Stimulated activated CD8-positive, alpha-beta memory T cell treated with anti-CD3 and anti-CD28 coated beads, Interleukin-15, amount 100 ng/mL, for 48 hours (primary cell): Measurements from ENCODE around the gene LSM2.
A peak's percentile ranks its signal among the peaks of the same experiment; 100 is the strongest.
"Not testable (repeated sequence)": the region's sequence is repeated elsewhere in the genome, so short reads cannot be mapped to it uniquely, and the experiment has no call there.

ENCODE experiments used
- DNase-seq, 2 donors: peaks; one replicate each; pipeline ENCODE4 v3.0.0-alpha.2; 2020; ENCODE audit warnings: low read depth in 2 of 2

Gene LSM2

DNA sequence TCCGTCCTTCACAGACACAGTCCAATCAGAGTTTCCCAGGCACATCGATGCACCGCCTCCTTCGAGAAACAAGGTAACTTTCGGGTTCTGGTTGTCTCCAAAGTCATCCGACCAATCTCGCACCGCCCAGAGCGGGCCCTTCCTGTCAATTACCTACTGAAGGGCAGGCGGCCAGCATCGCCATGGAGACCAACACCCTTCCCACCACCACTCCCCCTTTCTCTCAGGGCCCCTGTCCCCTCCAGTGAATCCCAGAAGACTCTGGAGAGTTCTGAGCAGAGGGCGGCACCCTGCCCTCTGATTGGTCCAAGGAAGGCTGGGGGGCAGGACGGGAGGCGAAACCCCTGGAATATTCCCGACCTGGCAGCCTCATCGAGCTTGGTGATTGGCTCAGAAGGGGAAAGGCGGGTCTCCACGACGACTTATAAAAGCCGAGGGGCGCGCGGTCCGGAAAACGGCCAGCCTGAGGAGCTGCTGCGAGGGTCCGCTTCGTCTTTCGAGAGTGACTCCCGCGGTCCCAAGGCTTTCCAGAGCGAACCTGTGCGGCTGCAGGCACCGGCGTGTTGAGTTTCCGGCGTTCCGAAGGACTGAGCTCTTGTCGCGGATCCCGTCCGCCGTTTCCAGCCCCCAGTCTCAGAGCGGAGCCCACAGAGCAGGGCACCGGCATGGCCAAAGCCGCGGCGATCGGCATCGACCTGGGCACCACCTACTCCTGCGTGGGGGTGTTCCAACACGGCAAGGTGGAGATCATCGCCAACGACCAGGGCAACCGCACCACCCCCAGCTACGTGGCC lies 20.7 kb upstream of the LSM2 start, which contains the start of gene HSPA1B:
Gene HSPA1B (plus strand): TSS at position 453 of the 794 bp plus-strand sequence. CDS start 213 bp downstream, at position 666.
- DNase-seq, result peak; percentile 92 to 93

DNA sequence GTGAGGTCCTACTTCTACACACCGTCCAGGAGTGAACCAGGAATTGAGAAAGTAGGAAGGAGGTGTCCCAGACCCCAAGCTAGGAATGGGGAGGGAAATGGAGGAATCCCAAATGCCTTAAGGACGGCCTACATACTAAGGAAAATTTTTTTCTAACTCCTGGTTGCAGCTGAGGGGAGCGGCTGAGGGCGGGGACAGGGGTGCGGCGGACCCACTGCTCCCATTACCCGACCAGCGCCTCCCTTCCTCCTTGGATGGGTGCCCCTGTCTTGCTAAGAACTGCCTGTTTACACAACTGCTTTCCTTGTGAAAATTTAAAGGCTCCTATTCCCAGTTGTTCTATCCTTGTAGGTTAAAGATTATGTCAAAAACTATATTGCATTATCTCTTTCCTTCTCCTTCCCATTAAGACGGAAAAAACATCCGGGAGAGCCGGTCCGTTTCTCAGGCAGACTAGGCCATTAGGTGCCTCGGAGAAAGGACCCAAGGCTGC lies 20.1 kb upstream of the LSM2 start:
- no peak for DNase-seq

DNA sequence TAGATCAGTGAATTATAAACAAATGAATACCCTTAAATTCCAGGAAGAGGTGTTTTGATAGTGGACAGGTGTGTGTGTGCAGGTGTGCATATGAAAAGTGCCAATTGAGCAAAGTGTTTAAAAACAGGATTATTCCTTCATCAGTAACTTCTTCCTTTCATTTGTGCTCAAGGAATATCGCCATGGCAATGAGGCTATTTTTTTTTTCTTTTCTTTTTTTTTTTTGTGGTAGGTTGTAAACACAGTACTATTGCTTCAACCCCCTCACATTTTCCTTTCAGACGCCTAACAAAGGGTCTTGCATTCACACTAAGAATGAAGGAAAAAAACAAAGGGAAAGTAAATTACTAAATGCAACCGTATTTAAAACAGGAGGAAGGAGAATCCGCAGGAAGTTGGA lies 18.8 kb upstream of the LSM2 start:
- DNase-seq, result no peak

DNA sequence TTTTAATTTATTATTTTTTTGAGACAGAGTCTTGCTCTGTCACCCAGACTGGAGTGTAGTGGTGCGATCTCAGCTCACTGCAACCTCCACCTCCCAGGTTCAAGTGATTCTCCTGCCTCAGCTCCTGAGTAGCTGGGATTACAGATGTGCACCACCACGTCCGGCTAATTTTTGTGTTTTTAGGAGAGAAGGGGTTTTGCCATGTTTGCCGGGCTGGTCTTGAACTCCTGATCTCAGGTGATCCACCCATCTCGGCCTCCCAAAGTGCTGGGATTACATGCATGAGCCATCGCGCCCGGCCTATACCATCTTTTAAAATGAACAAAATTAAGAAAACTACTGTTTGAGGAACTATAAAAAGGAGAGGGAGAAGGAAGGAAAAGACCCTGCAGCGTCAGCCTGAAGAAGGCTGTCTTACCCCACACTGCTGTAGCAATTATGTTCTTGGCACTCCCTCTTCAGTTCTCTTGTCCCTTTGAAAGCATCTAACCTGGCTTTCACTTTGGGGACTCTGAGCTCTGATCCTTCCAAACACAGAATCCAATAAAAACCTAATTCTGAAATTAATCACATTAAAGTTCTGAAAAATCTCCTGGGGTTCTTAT lies 16.9 kb upstream of the LSM2 start:
- not testable (repeated sequence) for DNase-seq

DNA sequence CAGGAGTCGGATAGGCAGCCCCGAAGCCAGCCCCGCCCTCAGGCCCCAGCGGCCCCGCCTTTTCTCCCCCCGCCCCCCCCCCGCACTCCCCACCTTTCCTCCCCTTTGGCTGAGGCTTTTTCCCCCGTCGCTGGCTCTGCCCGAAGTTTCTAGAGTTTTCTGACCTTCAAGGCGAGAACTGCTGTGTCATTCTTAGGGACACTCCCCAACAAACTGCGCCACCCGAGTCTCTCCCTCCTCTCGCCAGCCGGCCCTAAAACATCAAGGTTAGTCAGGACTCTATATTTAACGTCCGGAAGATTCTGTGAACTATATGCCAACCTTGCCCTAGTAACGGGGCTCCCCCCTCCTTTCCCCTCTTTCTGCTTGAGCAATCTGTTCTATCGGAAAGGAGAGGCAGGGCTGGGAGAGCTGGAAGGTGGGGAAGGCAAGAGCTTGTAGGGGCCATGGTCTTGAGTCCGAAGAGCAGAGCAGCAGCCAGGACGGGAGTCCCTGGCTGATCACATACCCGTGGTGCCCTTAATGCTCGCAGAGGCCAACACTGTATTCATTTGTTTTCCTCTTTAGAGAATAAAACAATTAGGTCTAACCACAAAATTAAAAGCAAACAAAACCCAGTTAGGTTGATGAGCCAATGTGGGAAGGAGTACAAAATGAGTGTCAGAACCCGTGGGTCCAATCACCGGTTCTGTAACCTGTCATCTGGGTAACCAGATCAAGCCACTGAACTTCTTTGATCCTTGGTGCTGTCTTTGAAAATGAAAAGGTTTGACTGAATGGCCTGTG lies 15.5 kb upstream of the LSM2 start:
- peak; percentile 40 to 46 for DNase-seq

DNA sequence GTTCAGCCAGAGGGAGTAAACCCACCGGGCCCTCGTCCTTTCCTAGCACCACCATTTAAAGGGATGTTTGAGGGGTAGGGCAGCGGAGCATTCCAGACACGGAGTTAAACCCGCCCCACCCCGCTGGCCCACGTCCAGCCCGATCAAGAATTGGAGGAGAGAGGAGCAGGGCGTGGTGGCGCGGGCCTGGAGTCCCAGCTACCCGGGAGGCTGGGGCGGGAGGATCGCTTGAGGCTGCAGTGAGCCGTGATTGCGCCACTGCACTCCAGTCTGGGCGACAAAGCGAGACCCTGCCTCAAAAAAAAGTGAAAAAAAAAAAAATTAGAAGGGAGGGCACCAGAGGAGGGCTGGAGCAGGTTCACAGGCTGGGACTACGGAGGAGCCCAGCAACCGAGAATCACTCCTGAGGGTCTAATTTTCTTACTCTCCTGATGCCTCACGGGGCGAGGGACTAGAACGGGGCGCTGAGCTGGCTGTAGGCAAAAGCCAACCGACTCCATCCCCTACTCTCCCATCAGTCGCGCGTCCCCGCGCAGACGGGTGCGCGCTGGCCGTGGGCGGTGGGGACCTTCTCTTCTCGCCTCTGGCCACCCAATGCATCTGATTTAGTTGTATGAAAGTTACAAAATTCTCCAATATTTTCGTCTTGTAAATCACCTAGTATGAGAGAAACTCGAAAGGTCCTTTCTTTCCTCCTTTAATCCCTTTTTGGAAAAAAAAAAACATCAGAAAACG lies 14.7 kb upstream of the LSM2 start:
- DNase-seq, result peak; percentile 61 to 64

DNA sequence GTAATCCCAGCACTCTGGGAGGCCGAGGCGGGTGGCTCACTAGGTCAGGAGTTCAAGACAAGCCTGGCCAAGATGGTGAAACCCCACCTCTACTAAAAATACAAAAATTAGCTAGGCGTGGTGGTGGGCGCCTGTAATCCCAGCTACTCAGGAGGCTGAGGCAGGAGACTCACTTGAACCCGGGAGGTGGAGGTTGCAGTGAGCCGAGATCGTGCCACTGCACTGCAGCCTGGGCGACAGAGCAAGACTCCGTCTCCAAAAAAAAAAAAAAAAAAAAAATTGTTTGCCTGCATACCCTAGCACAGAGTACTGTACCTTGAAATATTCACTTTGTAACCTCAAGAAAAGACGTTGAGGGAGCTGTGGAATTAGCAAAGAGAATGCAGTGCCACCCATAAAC lies 13.6 kb upstream of the LSM2 start:
- DNase-seq, result not testable (repeated sequence)

DNA sequence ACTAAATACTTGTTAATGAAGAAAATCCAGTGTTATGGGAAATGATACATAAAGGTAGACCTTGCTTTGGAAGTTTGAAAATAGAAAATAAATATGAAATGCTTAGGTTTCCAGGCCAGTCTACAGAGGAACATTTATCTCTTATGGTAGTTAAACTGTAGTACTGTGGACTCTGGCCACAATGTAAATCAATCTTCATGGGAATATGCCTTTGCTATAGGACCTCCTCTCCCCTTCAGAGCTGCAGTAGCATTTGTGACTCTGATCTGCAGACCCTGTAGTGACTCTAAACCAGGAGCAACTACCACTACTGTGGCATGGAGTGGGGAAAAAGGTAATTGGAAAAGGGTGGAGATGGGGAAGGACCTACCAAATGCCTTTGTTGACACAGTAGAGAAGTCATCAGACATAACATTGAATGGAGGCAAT lies 13.1 kb upstream of the LSM2 start:
- DNase-seq, result no peak

DNA sequence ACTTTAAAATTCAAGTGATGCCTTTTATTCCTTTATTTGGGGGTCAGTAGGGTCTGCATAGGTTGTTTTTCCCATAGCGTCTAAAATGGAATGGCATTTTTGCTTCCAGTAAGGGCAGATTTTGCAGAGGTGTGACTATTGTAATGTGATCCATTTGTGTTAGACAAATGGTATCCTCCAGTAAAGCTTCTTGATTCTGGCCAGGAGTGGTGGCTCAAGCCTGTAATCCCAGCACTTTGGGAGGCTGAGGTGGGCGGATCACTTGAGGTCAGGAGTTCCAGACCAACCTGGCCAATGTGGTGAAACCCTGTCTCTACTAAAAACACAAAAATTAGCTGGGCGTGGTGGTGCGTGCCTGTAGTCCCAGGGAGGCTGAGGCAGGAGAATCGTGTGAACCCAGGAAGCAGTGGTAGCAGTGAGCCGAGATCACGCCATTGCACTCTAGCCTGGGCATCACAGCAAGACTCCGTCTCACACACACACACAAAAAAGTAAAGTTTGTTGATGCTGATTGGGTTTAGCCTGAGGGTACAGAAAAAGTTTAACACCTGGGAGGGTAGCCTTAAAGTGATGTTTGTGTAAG lies 11.3 kb upstream of the LSM2 start:
- DNase-seq, result not testable (repeated sequence)

DNA sequence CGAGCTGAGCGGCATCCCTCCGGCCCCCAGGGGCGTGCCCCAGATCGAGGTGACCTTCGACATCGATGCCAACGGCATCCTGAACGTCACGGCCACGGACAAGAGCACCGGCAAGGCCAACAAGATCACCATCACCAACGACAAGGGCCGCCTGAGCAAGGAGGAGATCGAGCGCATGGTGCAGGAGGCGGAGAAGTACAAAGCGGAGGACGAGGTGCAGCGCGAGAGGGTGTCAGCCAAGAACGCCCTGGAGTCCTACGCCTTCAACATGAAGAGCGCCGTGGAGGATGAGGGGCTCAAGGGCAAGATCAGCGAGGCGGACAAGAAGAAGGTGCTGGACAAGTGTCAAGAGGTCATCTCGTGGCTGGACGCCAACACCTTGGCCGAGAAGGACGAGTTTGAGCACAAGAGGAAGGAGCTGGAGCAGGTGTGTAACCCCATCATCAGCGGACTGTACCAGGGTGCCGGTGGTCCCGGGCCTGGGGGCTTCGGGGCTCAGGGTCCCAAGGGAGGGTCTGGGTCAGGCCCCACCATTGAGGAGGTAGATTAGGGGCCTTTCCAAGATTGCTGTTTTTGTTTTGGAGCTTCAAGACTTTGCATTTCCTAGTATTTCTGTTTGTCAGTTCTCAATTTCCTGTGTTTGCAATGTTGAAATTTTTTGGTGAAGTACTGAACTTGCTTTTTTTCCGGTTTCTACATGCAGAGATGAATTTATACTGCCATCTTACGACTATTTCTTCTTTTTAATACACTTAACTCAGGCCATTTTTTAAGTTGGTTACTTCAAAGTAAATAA lies 10.6 kb upstream of the LSM2 start:
- not testable (repeated sequence) for DNase-seq

DNA sequence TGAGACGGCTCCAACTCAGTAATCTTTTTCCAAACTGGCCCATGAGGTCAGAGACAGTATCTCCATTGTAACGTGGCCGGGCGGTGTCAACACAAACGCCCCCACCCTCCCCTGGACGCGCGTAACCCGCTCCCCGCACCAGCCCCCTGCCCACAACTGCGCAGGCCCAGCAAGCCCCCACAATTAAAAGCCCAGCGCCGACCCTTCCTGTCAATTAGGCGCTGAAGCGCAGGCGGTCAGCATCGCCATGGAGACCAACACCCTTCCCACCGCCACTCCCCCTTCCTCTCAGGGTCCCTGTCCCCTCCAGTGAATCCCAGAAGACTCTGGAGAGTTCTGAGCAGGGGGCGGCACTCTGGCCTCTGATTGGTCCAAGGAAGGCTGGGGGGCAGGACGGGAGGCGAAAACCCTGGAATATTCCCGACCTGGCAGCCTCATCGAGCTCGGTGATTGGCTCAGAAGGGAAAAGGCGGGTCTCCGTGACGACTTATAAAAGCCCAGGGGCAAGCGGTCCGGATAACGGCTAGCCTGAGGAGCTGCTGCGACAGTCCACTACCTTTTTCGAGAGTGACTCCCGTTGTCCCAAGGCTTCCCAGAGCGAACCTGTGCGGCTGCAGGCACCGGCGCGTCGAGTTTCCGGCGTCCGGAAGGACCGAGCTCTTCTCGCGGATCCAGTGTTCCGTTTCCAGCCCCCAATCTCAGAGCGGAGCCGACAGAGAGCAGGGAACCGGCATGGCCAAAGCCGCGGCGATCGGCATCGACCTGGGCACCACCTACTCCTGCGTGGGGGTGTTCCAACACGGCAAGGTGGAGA lies 8.5 kb upstream of the LSM2 start, which contains the start of the genes HSPA1A and HSPA1L:
Gene HSPA1A (plus strand): TSS at position 519 of the 814 bp plus-strand sequence. CDS start 214 bp downstream, at position 733.
Gene HSPA1L (minus strand): TSS at position 259 of the 814 bp plus-strand sequence. CDS start 3,311 bp downstream, outside the sequence.
- DNase-seq, result peak; percentile 52 to 61

DNA sequence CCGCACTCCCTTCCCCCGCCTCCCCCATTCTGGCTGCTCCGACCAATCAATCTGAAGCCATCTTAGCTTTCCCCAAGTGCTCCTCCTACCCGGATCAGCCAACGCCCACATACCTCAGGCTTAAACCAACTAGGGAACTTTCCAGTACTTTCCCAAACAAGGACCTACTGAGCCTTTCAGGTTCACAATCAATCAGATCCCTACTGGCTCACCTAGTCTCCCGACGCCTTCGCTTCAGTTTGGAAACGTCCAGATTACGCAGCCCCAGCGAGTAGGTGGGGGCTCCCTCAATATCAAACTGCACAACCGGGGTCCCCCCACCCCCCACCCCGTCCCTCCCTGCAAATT lies 7.9 kb upstream of the LSM2 start:
- peak; percentile 52 to 56 for DNase-seq

DNA sequence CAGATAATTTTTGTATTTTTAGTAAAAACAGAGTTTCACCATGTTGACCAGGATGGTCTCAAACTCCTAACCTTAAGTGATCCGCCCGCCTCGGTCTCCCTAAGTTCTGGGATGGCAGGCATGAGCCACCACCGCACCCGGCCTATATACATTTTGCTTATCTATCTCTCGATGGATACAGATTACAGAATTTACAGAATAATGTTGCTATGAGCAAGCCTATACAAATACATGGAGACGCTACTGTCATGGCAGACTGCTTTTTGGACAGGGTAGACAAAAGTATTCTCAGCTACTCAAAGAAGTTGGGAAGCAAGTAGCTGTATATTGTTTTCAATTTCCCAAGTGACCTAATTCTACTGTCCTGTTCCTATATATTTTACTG lies 6.7 kb upstream of the LSM2 start:
- DNase-seq, result no peak

DNA sequence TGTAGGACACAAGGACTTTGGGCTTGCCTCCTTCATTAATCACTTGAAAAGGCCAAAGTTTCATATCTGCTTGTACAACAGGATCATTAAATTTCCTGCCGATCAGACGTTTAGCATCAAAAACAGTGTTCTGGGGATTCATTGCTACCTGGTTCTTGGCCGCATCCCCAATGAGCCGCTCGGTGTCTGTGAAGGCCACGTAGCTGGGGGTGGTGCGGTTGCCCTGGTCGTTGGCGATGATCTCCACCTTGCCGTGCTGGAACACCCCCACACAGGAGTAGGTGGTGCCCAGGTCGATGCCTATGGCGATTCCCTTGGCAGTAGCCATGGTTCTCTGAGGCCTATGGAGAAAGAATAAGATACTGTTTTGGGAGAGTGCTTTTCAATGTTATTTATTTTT lies 4.9 kb upstream of the LSM2 start:
- DNase-seq, result no peak

DNA sequence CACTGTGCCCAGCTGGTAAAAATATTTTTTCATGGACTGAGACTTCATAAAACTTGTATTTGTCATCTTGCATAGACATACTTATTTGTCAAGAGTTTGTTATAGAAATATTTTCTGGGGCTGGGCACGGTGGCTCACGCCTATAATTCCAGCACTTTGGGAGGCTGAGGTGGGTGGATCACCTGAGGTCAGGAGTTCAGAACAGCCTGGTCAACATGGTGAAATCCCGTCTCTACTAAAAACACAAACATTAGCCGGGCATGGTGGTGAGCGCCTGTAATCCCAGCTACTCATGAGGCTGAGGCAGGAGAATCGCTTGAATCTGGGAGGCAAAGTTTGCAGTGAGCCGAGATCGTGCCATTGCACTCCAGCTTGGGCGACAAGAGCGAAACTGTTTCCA lies 1.8 kb upstream of the LSM2 start:
- not testable (repeated sequence) for DNase-seq

DNA sequence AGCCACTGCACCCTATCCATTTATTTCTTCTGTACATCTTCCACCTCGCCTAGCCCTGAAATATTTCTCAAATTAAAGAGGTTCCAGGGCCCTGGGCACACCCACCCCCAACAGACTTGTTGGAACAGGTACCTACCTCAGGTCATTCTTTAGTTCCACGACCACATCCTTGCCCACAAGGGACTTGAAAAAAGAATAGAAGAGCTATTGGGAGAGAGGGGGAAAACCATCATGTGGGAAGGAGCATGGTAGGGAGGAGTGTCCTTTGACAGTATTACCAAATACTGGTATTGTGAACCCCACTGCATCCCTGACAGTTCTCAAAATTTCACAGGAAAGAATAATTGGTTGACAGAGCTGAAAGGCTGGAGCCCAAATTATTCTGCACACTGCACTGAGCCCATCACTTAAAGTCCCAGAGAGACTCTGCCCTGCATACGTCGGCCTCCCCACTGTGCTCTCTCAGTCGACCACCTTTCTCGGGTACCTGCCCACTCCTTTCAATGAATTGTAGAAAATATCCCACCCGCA lies 762 bp downstream of the LSM2 start:
- no peak for DNase-seq

DNA sequence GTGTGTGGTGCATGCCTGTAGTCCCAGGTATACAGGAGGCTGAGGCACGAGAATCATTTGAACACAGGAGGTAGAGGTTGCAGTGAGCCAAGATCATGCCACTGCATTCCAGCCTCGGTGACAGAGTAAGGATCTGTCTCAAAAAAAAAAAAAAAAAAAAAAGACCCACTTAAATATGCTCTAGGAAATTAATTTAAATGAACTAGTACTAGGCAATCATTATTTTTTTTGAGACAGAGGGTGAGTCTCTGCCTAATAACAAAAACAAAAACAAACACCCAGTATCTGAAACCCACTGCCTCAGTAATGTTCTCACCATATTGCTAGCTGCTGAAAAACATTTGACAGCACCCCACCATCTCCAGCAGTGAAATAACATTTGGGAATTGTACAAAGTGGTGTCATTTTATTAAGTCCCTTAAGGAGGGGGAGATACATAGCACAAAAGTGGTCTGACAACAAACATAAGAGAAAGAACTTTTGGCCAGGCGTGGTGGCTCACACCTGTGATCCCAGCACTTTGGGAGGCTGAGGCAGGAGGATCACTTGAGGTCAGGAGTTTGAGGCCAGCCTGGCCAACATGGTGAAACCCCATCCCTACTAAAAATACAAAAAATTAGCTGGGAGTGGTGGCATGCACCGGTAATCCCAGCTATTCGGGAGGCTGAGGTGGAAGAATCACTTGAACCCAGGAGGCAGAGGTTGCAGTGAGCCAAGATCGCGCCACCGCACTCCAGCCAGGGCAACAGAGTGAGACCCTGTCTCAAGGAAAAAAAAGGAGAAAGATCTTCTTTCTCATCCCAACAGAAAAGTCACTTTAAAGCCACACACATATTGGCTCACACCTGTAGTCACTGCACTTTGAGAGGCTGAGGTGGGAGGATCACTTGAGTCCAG lies 5.5 kb downstream of the LSM2 start:
- DNase-seq, result not testable (repeated sequence)

DNA sequence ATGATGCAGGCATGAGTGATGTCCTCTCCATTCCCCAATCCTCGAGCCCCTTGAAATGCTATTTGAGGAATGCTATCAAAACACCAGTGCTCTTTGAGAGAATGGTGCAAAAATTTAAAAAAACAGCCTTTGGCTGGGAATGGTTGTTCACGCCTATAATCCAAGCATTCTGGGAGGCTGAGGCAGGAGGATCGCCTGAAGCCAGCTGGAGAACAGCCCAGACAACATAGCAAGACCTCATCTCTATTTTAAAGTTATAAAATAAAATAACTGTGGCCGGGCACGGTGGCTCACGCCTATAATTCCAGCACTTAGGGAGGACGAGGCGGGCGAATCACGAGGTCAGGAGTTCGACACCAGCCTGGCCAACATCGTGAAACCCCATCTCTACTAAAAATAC lies 7.0 kb downstream of the LSM2 start:
- no peak for DNase-seq
